Liver (tissue), 9 donors: ENCODE data around the gene CHRNA4. TPM values are rescaled to one million over a fixed set of nuclear protein-coding genes. Genes with fewer than 3 reads are reported as not detected.

Experiments used
- DNase-seq: peaks from one replicate; pipeline ENCODE4 v3.0.0-alpha.2; 2017; ENCODE audit warnings: low spot score
- H3K27ac ChIP-seq, 2 donors: one replicate each; pipeline ENCODE4 v1.7.0; 2013; ENCODE audit warnings: inconsistent platforms in 2 of 2, low read length in 2 of 2, control low read depth in 1 of 2, low read depth in 1 of 2, mild to moderate bottlenecking in 1 of 2
- H3K27me3 ChIP-seq, 4 donors: one replicate each; pipeline versions ENCODE4 v1.6.1 to v1.7.0; 2013; ENCODE audit warnings: low read length in 3 of 4, inconsistent platforms in 1 of 4, mild to moderate bottlenecking in 1 of 4, moderate library complexity in 1 of 4; ENCODE audit not compliant: control insufficient read depth in 4 of 4, insufficient read depth in 4 of 4
- H3K36me3 ChIP-seq, 4 donors: one replicate each; pipeline versions ENCODE4 v1.6.1 to v1.7.0; 2013; ENCODE audit warnings: low read length in 3 of 4, mild to moderate bottlenecking in 3 of 4, low read depth in 1 of 4, moderate library complexity in 1 of 4; ENCODE audit not compliant: control insufficient read depth in 4 of 4, insufficient read depth in 3 of 4
- H3K4me1 ChIP-seq, 4 donors: one replicate each; pipeline versions ENCODE4 v1.6.1 to v1.7.0; 2013; ENCODE audit warnings: low read length in 3 of 4, mild to moderate bottlenecking in 3 of 4, moderate library complexity in 1 of 4; ENCODE audit not compliant: control insufficient read depth in 4 of 4, insufficient read depth in 4 of 4
- H3K4me3 ChIP-seq, 3 donors: one replicate each; pipeline versions ENCODE4 v1.6.1 to v1.7.0; 2013; ENCODE audit warnings: low read length in 3 of 3, control low read depth in 1 of 3, low read depth in 1 of 3, mild to moderate bottlenecking in 1 of 3
- H3K9ac ChIP-seq, 2 donors: one replicate each; pipeline ENCODE4 v1.7.0; 2013; ENCODE audit warnings: low read length in 2 of 2, mild to moderate bottlenecking in 2 of 2, moderate library complexity in 2 of 2, control low read depth in 1 of 2, low read depth in 1 of 2
- H3K9me3 ChIP-seq, 4 donors: one replicate each; pipeline versions ENCODE4 v1.6.1 to v1.7.0; 2013; ENCODE audit warnings: low read length in 3 of 4; ENCODE audit not compliant: control insufficient read depth in 4 of 4
- ATF3 ChIP-seq: IDR thresholded peaks from 2 replicates; pipeline ENCODE4 v1.6.1; 2016; ENCODE audit warnings: antibody characterized with exemption
- CTCF ChIP-seq: fragments of 150-350 bp; IDR thresholded peaks from 2 replicates; pipeline ENCODE4 v1.5.1; 2017; ENCODE audit warnings: improper control_type of control experiment, low read depth, low read length; ENCODE audit not compliant: missing input control
- EGR1 ChIP-seq, 2 donors: IDR thresholded peaks; 2 replicates each; pipeline ENCODE4 v1.6.1; 2016 to 2018; ENCODE audit warnings: antibody characterized with exemption in 2 of 2, low read depth in 2 of 2
- FOXA1 ChIP-seq: IDR thresholded peaks from 2 replicates; pipeline ENCODE4 v1.6.1; 2016; ENCODE audit warnings: antibody characterized with exemption
- FOXA2 ChIP-seq: IDR thresholded peaks from 2 replicates; pipeline ENCODE4 v1.6.1; 2016; ENCODE audit warnings: antibody characterized with exemption
- GABPA ChIP-seq, 2 donors: IDR thresholded peaks in 1 of 2; conservative IDR thresholded peaks in 1 of 2; 2 replicates each; pipeline ENCODE4 v1.6.1; 2016; ENCODE audit warnings: antibody characterized with exemption in 2 of 2, mild to moderate bottlenecking in 1 of 2, moderate library complexity in 1 of 2
- HNF4A ChIP-seq, 2 donors: conservative IDR thresholded peaks; 2 replicates each; pipeline ENCODE4 v1.6.1; 2016; ENCODE audit warnings: antibody characterized with exemption in 2 of 2, mild to moderate bottlenecking in 2 of 2
- HNF4G ChIP-seq: IDR thresholded peaks from 2 replicates; pipeline ENCODE4 v1.6.1; 2016; ENCODE audit warnings: antibody characterized with exemption
- JUND ChIP-seq, 2 donors: IDR thresholded peaks; 2 replicates each; pipeline ENCODE4 v1.6.1; 2016; ENCODE audit warnings: antibody characterized with exemption in 2 of 2
- MAX ChIP-seq: IDR thresholded peaks from 2 replicates; pipeline ENCODE4 v1.6.1; 2016; ENCODE audit warnings: antibody characterized with exemption
- NR2F2 ChIP-seq: IDR thresholded peaks from 2 replicates; pipeline ENCODE4 v1.6.1; 2016; ENCODE audit warnings: antibody characterized with exemption
- RAD21 ChIP-seq, 2 donors: IDR thresholded peaks; 2 replicates each; pipeline ENCODE4 v1.6.1; 2016; ENCODE audit warnings: antibody characterized with exemption in 2 of 2, mild to moderate bottlenecking in 2 of 2
- REST ChIP-seq: IDR thresholded peaks from 2 replicates; pipeline ENCODE4 v1.6.1; 2016; ENCODE audit warnings: antibody characterized with exemption, mild to moderate bottlenecking
- RXRA ChIP-seq, 2 donors: IDR thresholded peaks; 2 replicates each; pipeline ENCODE4 v1.6.1; 2017 to 2018; ENCODE audit warnings: antibody characterized with exemption in 2 of 2, mild to moderate bottlenecking in 1 of 2
- SP1 ChIP-seq: IDR thresholded peaks from 2 replicates; pipeline ENCODE4 v1.6.1; 2018; ENCODE audit warnings: antibody characterized with exemption, mild to moderate bottlenecking
- TAF1 ChIP-seq: conservative IDR thresholded peaks from 2 replicates; pipeline ENCODE4 v1.6.1; 2016; ENCODE audit warnings: antibody characterized with exemption, mild to moderate bottlenecking
- YY1 ChIP-seq: IDR thresholded peaks from 2 replicates; pipeline ENCODE4 v1.6.1; 2016; ENCODE audit warnings: antibody characterized with exemption, mild to moderate bottlenecking
- ZBTB33 ChIP-seq: IDR thresholded peaks from 2 replicates; pipeline ENCODE4 v1.6.1; 2016; ENCODE audit warnings: antibody characterized with exemption
- WGBS: extraction: QIAGEN DNeasy Blood & Tissue Kit; methylation state at CpG from one replicate; pipeline ENCODE4 v1.1.7; 2013; 5-methylcytosine and 5-hydroxymethylcytosine counted together
- polyA plus RNA-seq, 2 donors: library from polyadenylated mRNA; stranded (reverse) in 1 of 2; unstranded in 1 of 2; fragments of 200-250 nt in 1 of 2; fragments of >200 nt in 1 of 2; fragmentation: Nextera tagmentation in 1 of 2; extraction: Ambion mirVana in 1 of 2; gene quantifications; one replicate each; pipeline versions ENCODE4 v1.2.1 to v1.2.3, GENCODE V29; 2013 to 2015
- total RNA-seq, 2 donors: library from RNA; depleted of rRNA; stranded (reverse); fragments of >200 nt; gene quantifications; one replicate each; pipeline ENCODE4 v1.2.3, GENCODE V29; 2014
- donor health status: healthy.
- donor health status: healthy.
- donor health status: healthy.
- donor health status: healthy.
- donor health status: healthy.

Gene CHRNA4
- total and polyA plus RNA-seq, 4 donors = 3.2 to 23.3 (median 6.4) TPM; not detected in 1

GRCh38 chr20:63295422-63295821, 65.7 kb downstream of the CHRNA4 start:
- no peak overlapping the region for H3K4me3 ChIP-seq
- TF ChIP-seq RXRA (IDR thresholded peaks at IDR 0.05) (no peak), GABPA (IDR thresholded peaks at IDR 0.05 in 1 of 2, conservative IDR thresholded peaks at IDR 0.05 in 1 of 2) (no peak), JUND (IDR thresholded peaks at IDR 0.05) (no peak), CTCF (no peak), HNF4G (no peak), ATF3 (no peak), RAD21 (IDR thresholded peaks at IDR 0.05) (no peak), YY1 (no peak), NR2F2 (no peak), SP1 (no peak), HNF4A (conservative IDR thresholded peaks at IDR 0.05) (no peak), ZBTB33 (no peak), MAX (no peak), FOXA2 (no peak), TAF1 (no peak), FOXA1 (no peak), EGR1 (IDR thresholded peaks at IDR 0.05; ENCODE audit: low read depth in 2 of 2) (no peak), REST (no peak)
- DNase-seq = no peak
- H3K9ac ChIP-seq = no peak overlapping the region
- no peak overlapping the region for H3K27ac ChIP-seq
- H3K9me3 ChIP-seq = no peaks in the 10 kb centered on the region
- H3K4me1 ChIP-seq = peaks cover 4 to 5% (median 5%) of the 10 kb centered on the region in 4 donors
- WGBS = 32% methylated on average over 17 of the region's 17 CpGs
- H3K36me3 ChIP-seq = no peaks in the 10 kb centered on the region
- H3K27me3 ChIP-seq = peaks cover 0 to 14% (median 4%) of the 10 kb centered on the region in 4 donors
